Measurements from ENCODE around the gene OR51D1. TPM values are rescaled to one million over a fixed set of nuclear protein-coding genes. Genes with fewer than 3 reads are reported as not detected.

OR51D1 gene
- polyA plus RNA-seq, 1 donor from 2014 or later = not detected

DNA sequence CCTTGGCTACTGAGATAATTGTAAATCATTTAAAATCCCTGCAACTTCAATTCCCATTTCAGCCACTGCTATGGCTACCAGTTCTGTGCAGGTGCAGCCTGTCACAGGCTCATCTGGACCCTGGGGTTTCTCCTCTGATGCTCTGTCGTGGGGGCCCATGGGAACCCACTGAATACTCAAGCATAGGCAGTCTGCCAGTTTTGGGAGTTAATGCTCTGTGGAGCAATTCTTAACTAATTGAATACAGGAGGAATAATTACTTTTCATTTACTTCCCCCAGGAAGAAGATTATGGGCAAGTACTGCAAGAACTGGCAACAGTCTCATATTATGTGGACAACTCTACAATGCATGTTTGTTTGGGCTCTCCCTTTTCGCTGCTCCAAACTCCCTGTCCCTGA is 34.5 kb downstream of the OR51D1 start:
- H3K27ac Mint-ChIP-seq = no peak overlapping the region
- peaks cover 7% of the 10 kb centered on the region for H3K27me3 Mint-ChIP-seq
- H3K4me3 Mint-ChIP-seq = no peak overlapping the region
- no peaks in the 10 kb centered on the region for H3K36me3 Mint-ChIP-seq
- no peaks in the 10 kb centered on the region for H3K9me3 Mint-ChIP-seq
- no peaks in the 10 kb centered on the region for H3K4me1 Mint-ChIP-seq

DNA sequence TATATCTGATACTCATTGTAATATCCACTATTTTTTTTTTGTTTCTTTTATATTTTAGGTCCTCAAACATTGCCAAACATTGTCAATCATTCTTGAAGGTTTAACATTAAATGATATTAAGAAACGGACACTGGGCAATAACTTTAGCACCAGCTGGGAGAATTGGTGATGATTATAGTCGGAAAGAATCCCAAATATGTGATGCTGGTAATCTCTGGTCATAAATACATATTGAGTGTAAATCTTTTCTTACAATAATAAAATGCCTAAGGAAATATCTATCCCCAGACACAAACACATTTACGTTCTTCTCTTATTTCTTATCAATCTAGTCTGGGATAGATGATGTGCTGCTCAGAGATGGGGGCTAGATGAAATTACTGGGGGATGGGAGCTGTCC is 35.2 kb downstream of the OR51D1 start:
- no peak overlapping the region for H3K4me3 Mint-ChIP-seq
- H3K4me1 Mint-ChIP-seq = no peaks in the 10 kb centered on the region
- H3K9me3 Mint-ChIP-seq = no peaks in the 10 kb centered on the region
- peaks cover 7% of the 10 kb centered on the region for H3K27me3 Mint-ChIP-seq
- H3K36me3 Mint-ChIP-seq = no peaks in the 10 kb centered on the region
- no peak overlapping the region for H3K27ac Mint-ChIP-seq

DNA sequence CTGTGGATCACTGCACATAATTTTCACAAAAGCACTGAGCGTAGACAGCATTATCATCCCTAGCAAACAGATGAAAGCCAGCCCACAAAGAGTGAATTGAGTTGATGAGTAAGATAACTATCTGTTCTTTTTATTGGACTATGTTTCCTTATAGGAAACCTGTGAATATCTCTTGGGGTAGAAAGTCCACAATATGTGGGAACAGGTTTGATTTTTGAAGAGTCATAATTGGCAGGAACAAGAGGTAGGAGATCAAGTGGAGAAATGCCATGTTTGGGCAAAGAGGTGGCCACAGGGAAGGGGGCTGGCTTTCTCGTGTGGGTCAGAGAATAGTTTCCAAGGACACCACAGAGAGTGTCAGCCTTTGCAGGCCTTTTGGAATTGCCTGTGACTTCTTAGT is 36.5 kb downstream of the OR51D1 start:
- H3K27me3 Mint-ChIP-seq = peaks cover 7% of the 10 kb centered on the region
- H3K4me1 Mint-ChIP-seq = no peaks in the 10 kb centered on the region
- H3K4me3 Mint-ChIP-seq = no peak overlapping the region
- H3K9me3 Mint-ChIP-seq = no peaks in the 10 kb centered on the region
- H3K36me3 Mint-ChIP-seq = no peaks in the 10 kb centered on the region
- H3K27ac Mint-ChIP-seq = no peak overlapping the region

DNA sequence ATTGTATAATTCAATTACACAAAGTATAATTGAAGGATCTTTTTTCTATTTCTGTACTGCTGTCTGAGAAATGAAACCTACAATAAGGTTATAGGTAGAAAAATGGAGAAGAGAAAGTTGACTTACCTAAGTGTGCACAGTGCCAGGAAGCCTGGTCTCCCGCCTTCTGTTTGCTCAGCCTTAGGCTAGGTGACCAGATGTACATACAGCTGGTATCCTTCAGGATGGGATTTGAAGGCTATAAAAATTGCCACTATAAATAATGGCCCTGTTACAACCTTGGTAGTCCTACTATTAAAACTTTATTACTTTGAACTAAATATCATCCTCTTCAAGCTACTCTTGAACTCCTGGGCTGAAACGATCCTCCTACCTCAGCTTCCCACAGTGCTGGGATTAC is 40.7 kb downstream of the OR51D1 start:
- H3K4me3 Mint-ChIP-seq = no peak overlapping the region
- H3K4me1 Mint-ChIP-seq = no peaks in the 10 kb centered on the region
- no peaks in the 10 kb centered on the region for H3K9me3 Mint-ChIP-seq
- no peak overlapping the region for H3K27ac Mint-ChIP-seq
- H3K36me3 Mint-ChIP-seq = no peaks in the 10 kb centered on the region
- H3K27me3 Mint-ChIP-seq = peaks cover 8% of the 10 kb centered on the region

DNA sequence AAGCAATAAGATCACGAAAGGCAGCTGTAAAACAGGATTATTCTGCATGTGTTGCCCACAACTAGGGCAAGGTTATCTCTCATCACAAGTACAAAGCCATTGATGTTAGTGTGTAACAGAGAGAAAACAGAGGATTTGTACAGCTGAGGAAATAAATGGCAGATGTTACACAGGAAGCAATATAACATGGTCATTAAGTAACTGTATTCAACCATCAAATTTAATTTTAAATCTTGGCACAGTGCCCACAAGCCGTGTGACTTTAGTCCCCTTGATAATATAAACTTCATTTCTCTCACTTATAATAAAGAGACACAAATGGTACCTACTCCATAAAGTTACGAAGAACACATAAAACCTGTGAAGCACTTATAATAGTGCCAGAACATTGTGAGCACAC is 43.1 kb downstream of the OR51D1 start:
- Mint-ChIP-seq H3K4me3 (no peak overlapping the region), H3K4me1 (no peaks in the 10 kb centered on the region), H3K27ac (no peak overlapping the region), H3K36me3 (no peaks in the 10 kb centered on the region), H3K27me3 (peaks cover 5% of the 10 kb centered on the region), H3K9me3 (no peaks in the 10 kb centered on the region)

DNA sequence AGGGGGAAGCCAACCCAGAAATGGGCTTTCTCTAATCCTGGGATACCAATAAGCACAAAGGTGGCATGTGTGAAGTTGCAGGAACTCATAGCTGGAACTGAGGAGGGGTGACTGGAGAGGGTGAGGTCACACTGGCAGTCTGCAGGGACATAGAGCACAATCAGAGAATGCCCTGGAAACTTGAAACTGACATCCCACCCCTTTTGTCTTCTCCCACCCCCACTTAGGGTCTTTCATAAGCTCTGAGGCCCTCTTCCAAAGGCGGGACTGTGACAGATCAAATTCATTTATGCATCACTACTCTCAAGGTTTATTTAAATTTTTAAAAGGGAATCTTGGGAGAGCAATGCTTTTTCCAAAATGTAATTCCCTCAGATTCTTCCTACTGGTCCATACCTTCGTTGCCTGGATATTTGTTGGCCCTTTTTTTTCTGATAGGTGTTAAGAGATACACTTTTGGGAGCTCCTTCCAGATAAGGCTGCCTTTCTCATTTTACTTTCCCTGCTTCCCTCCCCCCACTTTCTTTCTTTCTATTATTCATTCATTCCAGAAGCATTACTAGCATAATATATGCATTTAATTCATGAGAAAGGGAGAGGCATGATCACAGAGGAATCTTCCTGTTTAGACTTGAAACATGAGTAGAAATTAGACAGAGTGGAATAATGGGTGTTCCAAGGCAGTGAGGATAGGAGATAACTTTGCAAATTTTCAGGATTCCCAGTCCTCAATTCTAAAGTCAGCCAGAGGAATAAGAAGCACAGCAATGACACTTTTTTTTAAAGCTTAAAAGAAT is 45.5 kb downstream of the OR51D1 start:
- no peaks in the 10 kb centered on the region for H3K4me1 Mint-ChIP-seq
- no peak overlapping the region for H3K4me3 Mint-ChIP-seq
- no peak overlapping the region for H3K27ac Mint-ChIP-seq
- H3K9me3 Mint-ChIP-seq = no peaks in the 10 kb centered on the region
- no peaks in the 10 kb centered on the region for H3K36me3 Mint-ChIP-seq
- peaks cover 1% of the 10 kb centered on the region for H3K27me3 Mint-ChIP-seq

DNA sequence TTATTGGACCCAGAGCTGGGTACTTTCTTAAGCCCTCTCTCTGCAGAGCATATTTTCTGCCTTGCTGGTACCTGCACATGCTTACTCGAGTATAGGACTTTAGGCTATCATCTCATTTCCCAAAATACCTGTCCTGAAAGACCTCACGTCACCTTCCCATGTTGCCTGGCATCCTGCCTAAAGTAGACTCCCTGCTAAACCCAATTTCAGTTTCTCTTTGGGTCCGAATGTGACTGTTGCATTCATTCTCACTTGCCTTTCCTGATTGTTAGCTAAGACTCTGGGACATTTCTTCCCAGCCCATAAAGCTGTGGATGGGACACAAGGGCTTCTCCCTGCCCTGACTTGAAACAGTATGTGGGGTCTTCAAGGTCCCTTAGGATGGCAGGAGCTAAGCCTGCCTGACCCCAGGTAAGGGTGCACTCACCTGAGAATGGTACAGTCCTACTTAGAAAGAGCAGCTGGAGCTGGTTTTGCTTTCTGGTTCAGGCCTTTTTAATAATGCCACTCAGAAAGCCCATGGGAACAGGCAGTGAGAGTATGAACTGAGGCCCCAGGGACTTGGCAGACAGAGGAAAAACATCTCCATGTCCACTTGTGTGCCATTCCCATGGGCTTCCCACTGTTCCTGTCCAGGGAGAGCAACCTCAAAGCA is 47.5 kb downstream of the OR51D1 start:
- H3K9me3 Mint-ChIP-seq = no peaks in the 10 kb centered on the region
- no peak overlapping the region for H3K27ac Mint-ChIP-seq
- no peaks in the 10 kb centered on the region for H3K36me3 Mint-ChIP-seq
- no peaks in the 10 kb centered on the region for H3K4me1 Mint-ChIP-seq
- H3K27me3 Mint-ChIP-seq = peaks cover 1% of the 10 kb centered on the region
- no peak overlapping the region for H3K4me3 Mint-ChIP-seq

Other genes starting within 250 kb of the OR51D1 start
- 37.5 TPM for gene TRIM21, start 243.8 kb upstream of the OR51D1 start, polyA plus RNA-seq
- not detected for gene OR52K2, start 188.2 kb upstream of the OR51D1 start, polyA plus RNA-seq
- gene OR52K1, start 154.8 kb upstream of the OR51D1 start, polyA plus RNA-seq = not detected
- gene OR52M1, start 92.3 kb upstream of the OR51D1 start, polyA plus RNA-seq = not detected
- not detected for gene OR52I2, start 55.7 kb upstream of the OR51D1 start, polyA plus RNA-seq
- gene OR52I1, start 43.4 kb upstream of the OR51D1 start, polyA plus RNA-seq = not detected
- gene TRIM68, start 29.2 kb upstream of the OR51D1 start, polyA plus RNA-seq = 13.1 TPM
- not detected for gene OR51E1, start 6.5 kb downstream of the OR51D1 start, polyA plus RNA-seq
- gene OR51E2, start 60.4 kb downstream of the OR51D1 start, polyA plus RNA-seq = not detected
- gene MMP26, start 67.3 kb downstream of the OR51D1 start, polyA plus RNA-seq = not detected
- not detected for gene OR51F1, start 132.5 kb downstream of the OR51D1 start, polyA plus RNA-seq
- gene OR52R1, start 166.9 kb downstream of the OR51D1 start, polyA plus RNA-seq = not detected
- not detected for gene OR51F2, start 183.8 kb downstream of the OR51D1 start, polyA plus RNA-seq
- gene OR51S1, start 211.7 kb downstream of the OR51D1 start, polyA plus RNA-seq = not detected
- gene OR51T1, start 244.4 kb downstream of the OR51D1 start, polyA plus RNA-seq = not detected

All from IgD-negative memory B cell (primary cell).